ENCODE data around the gene HPSE2.

Gene HPSE2

DNA sequence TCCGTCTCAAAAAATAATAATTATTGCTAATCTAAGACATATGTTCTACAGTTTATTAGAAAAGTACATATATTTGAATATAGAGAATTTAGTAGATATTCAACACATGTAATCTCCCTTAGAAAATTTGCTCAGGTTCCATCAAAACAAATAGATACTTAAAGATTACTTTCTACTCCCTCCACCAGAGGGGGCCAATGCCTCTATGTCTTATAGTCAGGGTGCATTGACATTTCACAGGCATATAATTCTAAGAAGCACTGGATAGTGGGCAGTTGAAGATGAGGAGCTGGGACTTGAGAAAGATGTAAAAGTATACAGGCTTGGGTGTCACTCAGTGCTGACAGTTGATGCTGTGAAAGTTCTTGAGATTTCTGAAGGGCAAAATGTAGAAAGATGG lies 487.4 kb downstream of the HPSE2 start:
- Histone ChIP-seq H3K36me3 (ENCODE audit: control insufficient read depth, insufficient read depth, low read length) (no peaks in the 10 kb centered on the region), H3K27me3 (ENCODE audit: control insufficient read depth, insufficient read depth, low read length, poor library complexity, severe bottlenecking) (no peaks in the 10 kb centered on the region), H3K27ac (ENCODE audit: insufficient read depth, low read depth, low read length, poor library complexity, severe bottlenecking) (no peak overlapping the region), H3K4me1 (ENCODE audit: control insufficient read depth, insufficient read depth, low read length) (no peaks in the 10 kb centered on the region), H3K9me3 (ENCODE audit: control insufficient read depth, low read length) (no peaks in the 10 kb centered on the region), H3K4me3 (ENCODE audit: insufficient read depth, low read depth, low read length) (no peak overlapping the region)
- 0% methylated on average over 1 of the region's 1 CpG; no CpG with 5 or more reads in 1 of the 2 experiments for WGBS, 2 experiments

DNA sequence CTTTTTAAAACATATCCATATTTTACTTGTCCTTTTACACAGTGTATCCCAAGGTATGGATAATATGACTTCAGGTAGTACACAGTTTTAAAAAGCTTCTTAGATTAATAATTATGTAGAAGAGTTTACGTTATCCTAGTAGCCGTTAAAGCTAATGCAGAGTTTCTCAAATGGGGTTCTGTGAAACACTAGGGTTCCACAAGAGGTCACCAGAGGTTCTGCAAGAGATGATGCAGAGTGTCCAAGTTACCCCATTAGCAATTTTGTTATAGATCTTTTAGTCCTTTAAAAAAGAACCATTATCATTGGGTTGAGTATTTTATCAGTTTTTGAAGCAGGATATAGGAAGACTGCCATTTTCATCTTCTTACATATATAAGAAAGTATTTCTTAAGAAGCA lies 490.0 kb downstream of the HPSE2 start:
- Histone ChIP-seq H3K27me3 (ENCODE audit: control insufficient read depth, insufficient read depth, low read length, poor library complexity, severe bottlenecking) (no peaks in the 10 kb centered on the region), H3K4me3 (ENCODE audit: insufficient read depth, low read depth, low read length) (no peak overlapping the region), H3K9me3 (ENCODE audit: control insufficient read depth, low read length) (no peaks in the 10 kb centered on the region), H3K4me1 (ENCODE audit: control insufficient read depth, insufficient read depth, low read length) (no peaks in the 10 kb centered on the region), H3K36me3 (ENCODE audit: control insufficient read depth, insufficient read depth, low read length) (no peaks in the 10 kb centered on the region), H3K27ac (ENCODE audit: insufficient read depth, low read depth, low read length, poor library complexity, severe bottlenecking) (no peak overlapping the region)
- WGBS, 2 experiments = 93 to 100% methylated on average over 2 of the region's 2 CpGs

DNA sequence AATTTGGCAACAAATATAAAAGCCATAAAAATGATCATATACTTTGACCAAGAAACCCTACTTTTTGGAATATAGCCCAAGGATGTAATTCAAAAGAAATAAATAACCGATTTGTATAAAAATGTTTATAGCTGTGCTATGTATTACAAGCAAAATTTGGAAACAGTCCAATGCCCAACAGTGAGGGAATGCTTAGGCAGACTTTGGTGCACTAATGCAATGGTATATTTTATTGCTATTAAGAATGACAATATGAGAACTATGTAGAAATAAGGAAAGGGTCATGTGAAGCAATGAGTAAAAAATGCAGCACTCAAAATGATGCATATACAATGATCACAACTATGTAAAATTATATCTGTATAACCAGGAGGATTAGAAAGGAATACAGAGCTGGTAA lies 515.1 kb downstream of the HPSE2 start:
- Histone ChIP-seq H3K9me3 (ENCODE audit: control insufficient read depth, low read length) (no peaks in the 10 kb centered on the region), H3K27ac (ENCODE audit: insufficient read depth, low read depth, low read length, poor library complexity, severe bottlenecking) (no peak overlapping the region), H3K36me3 (ENCODE audit: control insufficient read depth, insufficient read depth, low read length) (no peaks in the 10 kb centered on the region), H3K4me3 (ENCODE audit: insufficient read depth, low read depth, low read length) (no peak overlapping the region), H3K4me1 (ENCODE audit: control insufficient read depth, insufficient read depth, low read length) (no peaks in the 10 kb centered on the region), H3K27me3 (ENCODE audit: control insufficient read depth, insufficient read depth, low read length, poor library complexity, severe bottlenecking) (no peaks in the 10 kb centered on the region)
- WGBS, 2 experiments = 100% methylated on average over 1 of the region's 1 CpG

DNA sequence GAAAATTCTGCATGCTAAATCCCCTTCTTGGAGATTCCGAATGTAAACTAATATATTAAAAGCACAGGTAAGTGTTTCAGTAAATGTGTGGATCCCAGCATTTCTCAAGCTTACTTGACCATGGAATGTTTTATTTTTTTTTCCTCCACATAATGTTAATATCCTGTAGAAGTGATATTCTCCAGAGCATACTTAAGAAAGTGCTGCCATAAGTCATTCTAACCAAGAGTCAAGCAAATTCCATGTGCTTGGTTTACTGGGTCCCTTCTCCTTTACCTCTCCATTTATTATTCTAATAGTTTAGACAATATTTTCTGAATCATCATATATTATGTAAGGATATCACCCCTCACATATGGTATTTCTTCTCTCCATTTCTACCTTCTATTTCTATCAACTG lies 522.1 kb downstream of the HPSE2 start:
- Histone ChIP-seq H3K9me3 (ENCODE audit: control insufficient read depth, low read length) (no peaks in the 10 kb centered on the region), H3K27ac (ENCODE audit: insufficient read depth, low read depth, low read length, poor library complexity, severe bottlenecking) (no peak overlapping the region), H3K4me1 (ENCODE audit: control insufficient read depth, insufficient read depth, low read length) (no peaks in the 10 kb centered on the region)

DNA sequence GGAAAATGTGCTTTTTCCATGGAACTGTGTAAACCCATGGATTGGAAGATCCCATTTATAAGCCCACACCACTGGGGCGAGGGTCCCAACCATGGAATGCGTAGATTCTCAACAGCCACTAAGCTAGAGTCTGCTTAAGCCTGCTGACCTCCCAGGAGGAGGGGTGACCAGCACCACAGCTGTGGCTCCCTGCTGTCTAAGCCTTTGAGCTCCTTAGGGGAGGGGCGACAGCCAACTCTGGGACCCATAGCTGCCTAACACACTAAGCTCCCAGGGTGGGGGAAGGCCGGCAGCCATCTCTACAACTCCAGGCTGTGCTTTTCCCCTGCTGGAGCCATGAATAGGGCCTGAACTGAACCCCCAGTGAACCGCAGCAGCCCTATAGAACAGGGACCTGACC lies 539.1 kb downstream of the HPSE2 start:
- H3K36me3 ChIP-seq (ENCODE audit: control insufficient read depth, insufficient read depth, low read length) = no peaks in the 10 kb centered on the region
- no peaks in the 10 kb centered on the region for H3K4me1 ChIP-seq (ENCODE audit: control insufficient read depth, insufficient read depth, low read length)
- H3K27me3 ChIP-seq (ENCODE audit: control insufficient read depth, insufficient read depth, low read length, poor library complexity, severe bottlenecking) = no peaks in the 10 kb centered on the region
- WGBS, 2 experiments = 75 to 80% methylated on average over 5 of the region's 5 CpGs
- H3K27ac ChIP-seq (ENCODE audit: insufficient read depth, low read depth, low read length, poor library complexity, severe bottlenecking) = no peak overlapping the region
- no peaks in the 10 kb centered on the region for H3K9me3 ChIP-seq (ENCODE audit: control insufficient read depth, low read length)
- no peak overlapping the region for H3K4me3 ChIP-seq (ENCODE audit: insufficient read depth, low read depth, low read length)

More for the DNA sequence above, 522.1 kb downstream of the HPSE2 start:
- no peaks in the 10 kb centered on the region for H3K36me3 ChIP-seq (ENCODE audit: control insufficient read depth, insufficient read depth, low read length)
- WGBS, 2 experiments = 90 to 100% methylated on average over 1 of the region's 1 CpG
- no peak overlapping the region for H3K4me3 ChIP-seq (ENCODE audit: insufficient read depth, low read depth, low read length)
- H3K27me3 ChIP-seq (ENCODE audit: control insufficient read depth, insufficient read depth, low read length, poor library complexity, severe bottlenecking) = no peaks in the 10 kb centered on the region

DNA sequence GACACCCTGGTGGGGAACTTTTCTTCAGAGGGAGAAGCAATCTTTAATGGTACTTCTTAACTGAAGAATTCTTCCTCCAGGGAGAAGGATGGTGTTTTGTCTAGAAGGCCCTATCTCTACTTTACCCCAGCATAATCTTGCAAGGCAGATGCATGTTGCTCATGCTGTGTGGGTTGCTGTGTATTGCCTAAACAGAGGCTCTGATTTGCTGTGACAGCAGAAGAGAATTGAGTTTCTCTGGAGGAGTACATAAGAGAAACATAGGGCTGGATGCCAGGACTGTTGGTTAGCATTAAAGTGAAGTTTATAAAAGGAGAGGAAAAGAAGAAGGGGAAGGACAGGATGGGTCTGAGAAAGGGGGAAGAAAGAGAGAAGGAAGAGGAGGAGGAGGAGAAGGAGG lies 540.8 kb downstream of the HPSE2 start:
- H3K36me3 ChIP-seq (ENCODE audit: control insufficient read depth, insufficient read depth, low read length) = no peaks in the 10 kb centered on the region
- H3K27me3 ChIP-seq (ENCODE audit: control insufficient read depth, insufficient read depth, low read length, poor library complexity, severe bottlenecking) = no peaks in the 10 kb centered on the region
- no peak overlapping the region for H3K27ac ChIP-seq (ENCODE audit: insufficient read depth, low read depth, low read length, poor library complexity, severe bottlenecking)
- H3K9me3 ChIP-seq (ENCODE audit: control insufficient read depth, low read length) = no peaks in the 10 kb centered on the region
- H3K4me1 ChIP-seq (ENCODE audit: control insufficient read depth, insufficient read depth, low read length) = no peaks in the 10 kb centered on the region
- H3K4me3 ChIP-seq (ENCODE audit: insufficient read depth, low read depth, low read length) = no peak overlapping the region

DNA sequence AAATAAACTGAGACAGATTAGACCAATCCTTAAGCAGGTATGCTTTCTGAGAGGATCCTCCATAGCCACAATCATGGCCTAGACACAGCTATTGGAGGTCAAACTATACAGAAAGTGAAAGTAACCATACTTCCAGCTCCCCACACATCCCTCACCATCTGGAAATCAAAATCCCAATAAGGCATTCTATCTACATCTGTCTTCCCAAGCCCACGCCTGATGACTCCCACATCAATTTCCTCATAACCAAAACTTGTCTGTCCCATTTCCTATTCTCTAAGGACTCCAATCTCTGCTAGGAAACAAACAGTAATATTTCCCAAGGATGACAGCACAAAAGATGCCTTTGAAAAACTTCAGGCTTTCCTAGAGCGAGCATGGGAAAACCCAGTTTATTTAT lies 541.6 kb downstream of the HPSE2 start:
- Histone ChIP-seq H3K36me3 (ENCODE audit: control insufficient read depth, insufficient read depth, low read length) (no peaks in the 10 kb centered on the region), H3K27me3 (ENCODE audit: control insufficient read depth, insufficient read depth, low read length, poor library complexity, severe bottlenecking) (no peaks in the 10 kb centered on the region), H3K27ac (ENCODE audit: insufficient read depth, low read depth, low read length, poor library complexity, severe bottlenecking) (no peak overlapping the region), H3K9me3 (ENCODE audit: control insufficient read depth, low read length) (no peaks in the 10 kb centered on the region), H3K4me3 (ENCODE audit: insufficient read depth, low read depth, low read length) (no peak overlapping the region), H3K4me1 (ENCODE audit: control insufficient read depth, insufficient read depth, low read length) (no peaks in the 10 kb centered on the region)
- WGBS, 2 experiments = 86 to 97% methylated on average over 2 of the region's 2 CpGs

DNA sequence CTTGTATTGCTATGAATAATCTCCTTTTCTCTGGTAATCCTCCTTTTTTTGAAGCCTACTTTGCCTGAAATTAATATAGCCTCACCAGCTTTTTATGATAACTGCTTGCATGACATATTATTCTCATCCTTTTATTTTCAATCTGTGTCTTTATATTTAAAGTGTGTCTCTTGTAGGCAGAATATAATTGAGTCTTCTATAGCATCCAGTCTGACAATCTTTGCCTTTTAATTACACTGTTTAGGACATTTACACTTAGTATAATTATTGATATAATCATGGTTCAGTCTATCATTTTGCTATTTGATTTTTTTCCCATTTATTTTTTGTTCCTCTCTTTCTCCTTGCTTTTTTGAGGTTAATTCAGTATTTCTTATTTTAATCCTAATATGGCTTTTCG lies 548.0 kb downstream of the HPSE2 start:
- Histone ChIP-seq H3K36me3 (ENCODE audit: control insufficient read depth, insufficient read depth, low read length) (no peaks in the 10 kb centered on the region), H3K4me1 (ENCODE audit: control insufficient read depth, insufficient read depth, low read length) (no peaks in the 10 kb centered on the region), H3K27ac (ENCODE audit: insufficient read depth, low read depth, low read length, poor library complexity, severe bottlenecking) (no peak overlapping the region), H3K27me3 (ENCODE audit: control insufficient read depth, insufficient read depth, low read length, poor library complexity, severe bottlenecking) (no peaks in the 10 kb centered on the region), H3K9me3 (ENCODE audit: control insufficient read depth, low read length) (no peaks in the 10 kb centered on the region), H3K4me3 (ENCODE audit: insufficient read depth, low read depth, low read length) (no peak overlapping the region)
- no CpG with 5 or more reads among the region's 1 CpG for WGBS, 2 experiments

DNA sequence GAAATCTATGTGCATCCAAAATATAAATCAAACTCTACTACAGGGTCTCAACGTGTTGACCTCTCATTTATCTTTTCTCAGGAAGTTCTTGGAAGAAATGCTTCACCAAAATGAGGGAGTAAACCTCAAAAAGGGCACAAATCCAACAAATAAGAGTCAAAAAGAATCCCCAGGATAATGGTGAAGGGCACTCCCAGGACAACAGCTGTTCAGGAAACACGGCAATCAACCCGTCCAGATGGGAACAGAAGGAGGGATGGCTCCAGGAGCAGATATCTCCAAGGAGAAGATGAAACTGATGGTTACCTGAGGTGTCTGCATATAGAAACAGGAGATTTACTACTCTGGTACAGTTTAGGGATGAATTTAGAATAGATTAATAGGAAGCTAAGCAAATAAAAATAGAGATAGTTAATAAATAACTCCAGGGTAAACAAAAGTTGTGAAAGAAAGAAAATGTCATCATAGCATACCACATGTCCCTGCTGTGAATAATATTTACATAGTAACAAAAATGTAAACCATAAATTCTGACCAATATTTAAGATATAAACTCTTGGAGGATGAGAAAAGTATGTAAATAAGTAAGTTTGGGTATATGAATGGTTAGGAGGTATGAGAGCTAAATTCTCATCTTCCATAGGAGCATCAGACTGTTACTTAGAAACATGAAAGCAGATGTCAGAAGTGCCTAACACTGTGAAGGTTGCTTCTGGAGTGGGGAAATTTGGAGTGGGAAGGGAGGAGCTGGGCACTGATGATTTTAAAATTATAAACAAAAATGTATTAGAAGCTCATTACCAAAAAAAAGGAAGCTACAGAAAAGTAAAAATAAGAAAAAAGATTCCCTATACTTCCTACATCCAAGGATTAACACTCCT lies 551.4 kb downstream of the HPSE2 start:
- Histone ChIP-seq H3K4me3 (ENCODE audit: insufficient read depth, low read depth, low read length) (no peak overlapping the region), H3K27me3 (ENCODE audit: control insufficient read depth, insufficient read depth, low read length, poor library complexity, severe bottlenecking) (no peaks in the 10 kb centered on the region), H3K4me1 (ENCODE audit: control insufficient read depth, insufficient read depth, low read length) (no peaks in the 10 kb centered on the region), H3K27ac (ENCODE audit: insufficient read depth, low read depth, low read length, poor library complexity, severe bottlenecking) (no peak overlapping the region), H3K36me3 (ENCODE audit: control insufficient read depth, insufficient read depth, low read length) (no peaks in the 10 kb centered on the region), H3K9me3 (ENCODE audit: control insufficient read depth, low read length) (no peaks in the 10 kb centered on the region)
- WGBS, 2 experiments = 62 to 64% methylated on average over 3 of the region's 3 CpGs

DNA sequence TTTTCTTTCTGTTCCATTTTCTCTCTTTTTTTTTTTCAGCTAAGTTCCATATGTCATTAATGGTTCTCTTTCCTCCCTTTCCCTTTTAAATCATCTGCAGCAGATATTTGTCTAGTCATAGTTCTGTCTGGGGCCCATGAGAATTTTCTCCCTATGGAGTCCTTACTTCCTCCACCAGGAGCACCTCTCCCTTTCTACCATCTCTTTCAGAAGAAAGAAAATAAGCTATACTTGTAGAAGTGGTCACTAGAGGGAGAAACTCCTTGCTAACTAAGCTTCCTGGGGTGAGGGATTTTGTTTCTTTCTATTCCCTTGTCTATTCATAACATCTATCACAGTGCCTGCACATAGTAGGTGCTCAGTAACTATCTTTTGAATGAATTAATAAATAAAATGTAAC lies 558.8 kb downstream of the HPSE2 start:
- Histone ChIP-seq H3K4me1 (ENCODE audit: control insufficient read depth, insufficient read depth, low read length) (peaks cover 3% of the 10 kb centered on the region), H3K27ac (ENCODE audit: insufficient read depth, low read depth, low read length, poor library complexity, severe bottlenecking) (no peak overlapping the region), H3K4me3 (ENCODE audit: insufficient read depth, low read depth, low read length) (no peak overlapping the region), H3K36me3 (ENCODE audit: control insufficient read depth, insufficient read depth, low read length) (no peaks in the 10 kb centered on the region), H3K9me3 (ENCODE audit: control insufficient read depth, low read length) (no peaks in the 10 kb centered on the region), H3K27me3 (ENCODE audit: control insufficient read depth, insufficient read depth, low read length, poor library complexity, severe bottlenecking) (no peaks in the 10 kb centered on the region)

Data from ectodermal cell (in vitro differentiated cells).